ENCODE measurements around the gene PLAAT1. TPM values are rescaled to one million over a fixed set of nuclear protein-coding genes. Genes with fewer than 3 reads are reported as not detected.
A peak's percentile ranks its signal among the peaks of the same experiment; 100 is the strongest.

The PLAAT1 gene
- total RNA-seq, 1 experiment from 2014 or later: 1.0 TPM

DNA sequence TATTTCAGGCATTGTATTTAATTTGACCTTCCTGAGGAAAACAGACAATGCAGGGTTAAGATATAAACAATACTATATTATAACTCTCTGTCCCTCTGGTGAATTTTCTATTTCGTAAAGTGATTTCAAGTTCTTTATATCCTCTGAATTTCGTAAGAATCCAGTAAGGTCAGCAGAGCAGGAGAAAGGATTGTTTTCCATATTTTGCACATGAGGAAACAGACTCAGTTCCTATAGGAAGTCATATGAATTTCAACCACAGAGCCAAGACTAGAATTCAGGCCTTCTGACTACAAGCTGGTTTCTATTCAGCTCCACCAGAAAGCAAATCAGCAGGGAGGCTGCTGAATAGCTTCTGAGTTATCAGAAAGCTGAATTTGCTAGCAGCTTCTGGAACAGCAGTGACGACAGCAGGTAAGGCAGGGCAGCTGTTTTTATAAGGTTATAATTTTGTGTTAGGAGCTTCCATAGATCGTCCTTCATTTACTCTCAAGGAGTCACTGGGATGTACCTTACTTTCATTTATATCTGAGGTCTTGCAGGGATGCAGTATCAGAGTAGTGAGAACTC, 11.1 kb upstream of the PLAAT1 start:
- H3K4me3 Mint-ChIP-seq (ENCODE audit: unreplicated experiment): no peak overlapping the region
- no peaks in the 10 kb centered on the region for H3K9me3 Mint-ChIP-seq (ENCODE audit: unreplicated experiment)
- intact Hi-C loops (cut with micrococcal nuclease): no loop called here
- no peak for DNase-seq (ENCODE audit: unreplicated experiment)
- POLR2A ChIA-PET: no interaction called here
- H3K27ac Mint-ChIP-seq (ENCODE audit: low read depth, unreplicated experiment): no peak overlapping the region
- no peaks in the 10 kb centered on the region for H3K4me1 Mint-ChIP-seq (ENCODE audit: insufficient read depth, unreplicated experiment)
- BruUV-seq (replicated peaks): no TSS peak
- no peaks in the 10 kb centered on the region for H3K36me3 Mint-ChIP-seq (ENCODE audit: insufficient read depth, unreplicated experiment)
- H3K27me3 Mint-ChIP-seq (ENCODE audit: insufficient read depth, unreplicated experiment): peaks cover 22% of the 10 kb centered on the region
- TF ChIP-seq CTCF (IDR thresholded peaks at IDR 0.05; ENCODE audit: unreplicated experiment): no peak
- CTCF ChIA-PET: interaction anchor here (0.6 kb wide), 1 partner anchor 344 kb away, joined by 3 read pairs; no protein-coding TSS in a partner anchor

DNA sequence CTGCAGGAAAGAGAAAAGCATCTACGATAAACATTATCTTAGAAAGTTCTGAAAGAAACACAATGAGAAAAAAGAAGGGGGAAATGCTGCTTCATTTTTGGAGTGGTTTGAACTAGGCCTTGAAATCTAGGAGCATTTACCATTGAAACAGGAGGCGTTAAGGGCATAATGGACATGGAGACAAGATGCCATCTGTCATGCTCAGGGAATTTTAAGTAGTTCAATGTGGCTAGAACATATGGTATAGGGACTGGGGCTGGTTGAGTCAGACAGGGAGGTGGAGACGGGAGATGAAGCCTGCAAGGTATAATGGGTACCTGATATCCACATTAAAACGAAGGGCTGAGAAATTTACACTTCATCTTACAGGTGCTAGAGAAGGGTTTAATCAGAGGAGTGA, 10.4 kb upstream of the PLAAT1 start:
- no peak for DNase-seq (ENCODE audit: unreplicated experiment)
- no peak overlapping the region for H3K4me3 Mint-ChIP-seq (ENCODE audit: unreplicated experiment)
- no peak for TF ChIP-seq CTCF (IDR thresholded peaks at IDR 0.05; ENCODE audit: unreplicated experiment)
- intact Hi-C loops (cut with micrococcal nuclease): no loop called here
- H3K27ac Mint-ChIP-seq (ENCODE audit: low read depth, unreplicated experiment): no peak overlapping the region
- H3K27me3 Mint-ChIP-seq (ENCODE audit: insufficient read depth, unreplicated experiment): peaks cover 18% of the 10 kb centered on the region
- ChIA-PET POLR2A (no interaction called here), CTCF (no interaction called here)
- H3K36me3 Mint-ChIP-seq (ENCODE audit: insufficient read depth, unreplicated experiment): no peaks in the 10 kb centered on the region
- no TSS peak for BruUV-seq (replicated peaks)
- no peaks in the 10 kb centered on the region for H3K9me3 Mint-ChIP-seq (ENCODE audit: unreplicated experiment)
- H3K4me1 Mint-ChIP-seq (ENCODE audit: insufficient read depth, unreplicated experiment): no peaks in the 10 kb centered on the region

GRCh38 chr3:193231201-193231600, 9.8 kb upstream of the PLAAT1 start:
- Mint-ChIP-seq H3K36me3 (ENCODE audit: insufficient read depth, unreplicated experiment) (no peaks in the 10 kb centered on the region), H3K27ac (ENCODE audit: low read depth, unreplicated experiment) (no peak overlapping the region), H3K4me1 (ENCODE audit: insufficient read depth, unreplicated experiment) (no peaks in the 10 kb centered on the region), H3K9me3 (ENCODE audit: unreplicated experiment) (no peaks in the 10 kb centered on the region), H3K4me3 (ENCODE audit: unreplicated experiment) (no peak overlapping the region), H3K27me3 (ENCODE audit: insufficient read depth, unreplicated experiment) (peaks cover 12% of the 10 kb centered on the region)
- TF ChIP-seq CTCF (IDR thresholded peaks at IDR 0.05; ENCODE audit: unreplicated experiment): no peak
- ChIA-PET CTCF (no interaction called here), POLR2A (interaction anchor here (0.8 kb wide), 1 partner anchor 9 kb away, joined by 3 read pairs; no protein-coding TSS in a partner anchor)
- intact Hi-C loops (cut with micrococcal nuclease): no loop called here
- no TSS peak for BruUV-seq (replicated peaks)
- DNase-seq (ENCODE audit: unreplicated experiment): peak; percentile 8

GRCh38 chr3:193236599-193236998, 4.4 kb upstream of the PLAAT1 start:
- no peak for TF ChIP-seq CTCF (IDR thresholded peaks at IDR 0.05; ENCODE audit: unreplicated experiment)
- Mint-ChIP-seq H3K27ac (ENCODE audit: low read depth, unreplicated experiment) (no peak overlapping the region), H3K4me3 (ENCODE audit: unreplicated experiment) (no peak overlapping the region), H3K9me3 (ENCODE audit: unreplicated experiment) (no peaks in the 10 kb centered on the region), H3K4me1 (ENCODE audit: insufficient read depth, unreplicated experiment) (no peaks in the 10 kb centered on the region), H3K27me3 (ENCODE audit: insufficient read depth, unreplicated experiment) (peaks cover 11% of the 10 kb centered on the region), H3K36me3 (ENCODE audit: insufficient read depth, unreplicated experiment) (no peaks in the 10 kb centered on the region)
- no peak for DNase-seq (ENCODE audit: unreplicated experiment)
- intact Hi-C loops (cut with micrococcal nuclease): no loop called here
- POLR2A ChIA-PET: no interaction called here
- BruUV-seq (replicated peaks): no TSS peak
- CTCF ChIA-PET: no interaction called here

Data from MCF 10A (cell line).